Ovary (tissue), 9 donors: ENCODE measurements around the gene ZSCAN21. TPM values are rescaled to one million over a fixed set of nuclear protein-coding genes. Genes with fewer than 3 reads are reported as not detected.
"Not testable (repeated sequence)": the region's sequence is repeated elsewhere in the genome, so short reads cannot be mapped to it uniquely, and the experiment has no call there.

Source experiments
- DNase-seq, 5 donors: peaks; one replicate each; pipeline ENCODE4 v3.0.0-alpha.2; 2019 to 2020
- H3K27ac ChIP-seq, 2 donors: fragments of 200-600 bp; one replicate each; pipeline versions ENCODE4 v1.5.1 to v1.8.0; 2019 to 2022
- H3K27me3 ChIP-seq: fragments of 200-600 bp; one replicate; pipeline ENCODE4 v1.8.0; 2022
- H3K36me3 ChIP-seq: fragments of 200-600 bp; sonication (generic); one replicate; pipeline ENCODE4 v1.5.1; 2019
- H3K4me1 ChIP-seq: one replicate; pipeline ENCODE4 v1.8.1; 2013; ENCODE audit warnings: mild to moderate bottlenecking, moderate library complexity; ENCODE audit not compliant: insufficient read depth
- H3K4me3 ChIP-seq: fragments of 200-600 bp; sonication (generic); one replicate; pipeline ENCODE4 v1.5.1; 2017
- H3K9me3 ChIP-seq, 2 donors: fragments of 200-600 bp in 1 of 2; sonication (generic) in 1 of 2; one replicate each; pipeline versions ENCODE4 v1.5.1 to v1.8.1; 2013 to 2019; ENCODE audit warnings: mild to moderate bottlenecking in 1 of 2, moderate library complexity in 1 of 2
- EP300 ChIP-seq: sonication (generic); formaldehyde crosslinking; IDR thresholded peaks from one replicate; pipeline ENCODE4 v1.6.1; 2017; ENCODE audit warnings: antibody characterized with exemption
- POLR2A ChIP-seq: fragments of 450-650 bp; IDR thresholded peaks from one replicate; pipeline ENCODE4 v1.6.1; 2017; ENCODE audit warnings: antibody characterized with exemption, mild to moderate bottlenecking, moderate library complexity
- WGBS, 3 donors: extraction: QIAGEN DNeasy Blood & Tissue Kit in 1 of 3; methylation state at CpG; one replicate each; pipeline versions ENCODE4 v1.1.5 to v1.1.7; 2013 to 2017; 5-methylcytosine and 5-hydroxymethylcytosine counted together
- intact Hi-C, 4 donors: fragments of 100-400 bp; cut with DNase I; formaldehyde crosslinking; loops; one replicate each; pipeline versions ENCODE4 v1.11.0 to v1.15.1; 2022 to 2023
- polyA plus RNA-seq, 2 donors: library from polyadenylated mRNA; stranded (reverse); fragments of 200-250 nt in 1 of 2; fragments of 350-450 nt in 1 of 2; fragmentation: Illumina TruSeq in 1 of 2; extraction: RNeasy Lipid Tissue Mini Kit (QIAGEN cat#74804) in 1 of 2; gene quantifications; one replicate each; pipeline ENCODE4 v1.2.3, GENCODE V29; 2013 to 2014
- total RNA-seq, 7 donors: library from RNA; depleted of rRNA in 2 of 7; stranded (reverse); fragments of >200 nt in 2 of 7; fragmentation: NEBNext Ultra II Directional in 3 of 7; extraction: Animal tissue kit (Norgen Biotek cat#: 25700) in 3 of 7; gene quantifications; one replicate each; pipeline versions ENCODE4 v1.1.0 to v1.2.4, GENCODE V29; 2016 to 2023
- TF ChIP-seq, protein P1 (sequence below), 3 donors: fragments of 450-650 bp in 2 of 3; fragments of 200-600 bp in 1 of 3; IDR thresholded peaks; one replicate each; pipeline versions ENCODE4 v1.5.1 to v1.8.0; 2016 to 2022; ENCODE audit warnings: antibody characterized with exemption in 3 of 3, mild to moderate bottlenecking in 1 of 3
- donor health status: DM: no; HTN: no; CAD: no; lungs with moderate emphysema.
- donor health status: DM: no; HTN: no; CAD: no.
- donor health status: Bipolar disorder and iron deficiency.
- donor health status: DM: yes; HTN: yes; CAD: no.
- donor health status: DM: no; HTN: no; CAD: no.
- donor health status: DM: yes; HTN: yes; CAD: no.

Gene ZSCAN21
- total and polyA plus RNA-seq, 9 donors, result 9.2 to 16.2 (median 12.3) TPM

DNA sequence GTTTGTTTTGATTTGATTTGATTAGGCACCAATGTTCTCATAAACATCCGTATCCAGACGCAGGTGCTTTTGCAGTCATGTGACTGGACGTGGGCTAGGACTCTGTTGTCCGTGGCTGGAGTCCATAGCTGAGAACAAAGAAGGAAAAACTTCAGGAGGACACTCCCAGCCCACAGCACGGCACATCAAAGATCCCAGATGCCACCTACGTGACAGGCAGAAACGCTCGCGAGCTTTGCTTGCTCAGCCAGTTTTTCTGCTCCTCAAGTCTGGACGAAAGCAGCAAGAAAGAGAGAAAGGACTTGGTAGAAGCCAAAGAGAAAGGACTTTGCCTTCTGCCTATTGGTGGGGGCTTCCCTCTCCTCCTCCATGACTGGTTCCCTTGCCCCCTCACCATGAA, 41.0 kb upstream of the ZSCAN21 start:
- no peaks in the 10 kb centered on the region for H3K9me3 ChIP-seq
- intact Hi-C loops, result no loop called here
- H3K4me3 ChIP-seq, result no peak overlapping the region
- DNase-seq, result no peak
- no peaks in the 10 kb centered on the region for H3K36me3 ChIP-seq
- TF ChIP-seq, protein P1, sequence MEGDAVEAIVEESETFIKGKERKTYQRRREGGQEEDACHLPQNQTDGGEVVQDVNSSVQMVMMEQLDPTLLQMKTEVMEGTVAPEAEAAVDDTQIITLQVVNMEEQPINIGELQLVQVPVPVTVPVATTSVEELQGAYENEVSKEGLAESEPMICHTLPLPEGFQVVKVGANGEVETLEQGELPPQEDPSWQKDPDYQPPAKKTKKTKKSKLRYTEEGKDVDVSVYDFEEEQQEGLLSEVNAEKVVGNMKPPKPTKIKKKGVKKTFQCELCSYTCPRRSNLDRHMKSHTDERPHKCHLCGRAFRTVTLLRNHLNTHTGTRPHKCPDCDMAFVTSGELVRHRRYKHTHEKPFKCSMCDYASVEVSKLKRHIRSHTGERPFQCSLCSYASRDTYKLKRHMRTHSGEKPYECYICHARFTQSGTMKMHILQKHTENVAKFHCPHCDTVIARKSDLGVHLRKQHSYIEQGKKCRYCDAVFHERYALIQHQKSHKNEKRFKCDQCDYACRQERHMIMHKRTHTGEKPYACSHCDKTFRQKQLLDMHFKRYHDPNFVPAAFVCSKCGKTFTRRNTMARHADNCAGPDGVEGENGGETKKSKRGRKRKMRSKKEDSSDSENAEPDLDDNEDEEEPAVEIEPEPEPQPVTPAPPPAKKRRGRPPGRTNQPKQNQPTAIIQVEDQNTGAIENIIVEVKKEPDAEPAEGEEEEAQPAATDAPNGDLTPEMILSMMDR (IDR thresholded peaks at IDR 0.05), result no peak
- TF ChIP-seq EP300 (no peak), POLR2A (no peak)
- no peaks in the 10 kb centered on the region for H3K27me3 ChIP-seq
- H3K4me1 ChIP-seq, result no peaks in the 10 kb centered on the region
- H3K27ac ChIP-seq, result no peak overlapping the region
- 56 to 72% (median 62%) methylated on average over 10 of the region's 10 CpGs for WGBS, 3 donors

DNA sequence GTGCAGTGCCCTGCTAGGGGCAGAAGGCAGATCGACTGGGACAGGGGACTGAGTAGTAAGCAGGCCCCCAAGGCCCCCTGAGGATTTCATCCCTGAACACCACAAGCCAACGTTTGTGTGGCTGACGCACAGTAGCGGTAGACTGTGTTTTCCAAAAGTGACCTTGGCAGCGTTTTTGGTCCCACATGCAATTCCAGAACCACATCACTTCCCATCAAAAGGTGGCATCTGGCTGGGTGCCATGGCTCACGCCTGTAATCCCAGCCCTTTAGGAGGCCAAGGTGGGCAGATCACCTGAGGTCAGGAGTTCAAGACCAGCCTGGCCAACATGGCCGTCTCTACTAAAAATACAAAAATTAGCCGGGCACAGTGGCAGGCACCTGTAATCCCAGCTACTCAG, 39.6 kb upstream of the ZSCAN21 start:
- H3K4me3 ChIP-seq, H3K36me3 ChIP-seq, DNase-seq, H3K9me3 ChIP-seq, H3K27ac ChIP-seq, H3K4me1 ChIP-seq, intact Hi-C loops, H3K27me3 ChIP-seq: not testable (repeated sequence)
- 70 to 77% (median 75%) methylated on average over 8 of the region's 8 CpGs for WGBS, 3 donors

DNA sequence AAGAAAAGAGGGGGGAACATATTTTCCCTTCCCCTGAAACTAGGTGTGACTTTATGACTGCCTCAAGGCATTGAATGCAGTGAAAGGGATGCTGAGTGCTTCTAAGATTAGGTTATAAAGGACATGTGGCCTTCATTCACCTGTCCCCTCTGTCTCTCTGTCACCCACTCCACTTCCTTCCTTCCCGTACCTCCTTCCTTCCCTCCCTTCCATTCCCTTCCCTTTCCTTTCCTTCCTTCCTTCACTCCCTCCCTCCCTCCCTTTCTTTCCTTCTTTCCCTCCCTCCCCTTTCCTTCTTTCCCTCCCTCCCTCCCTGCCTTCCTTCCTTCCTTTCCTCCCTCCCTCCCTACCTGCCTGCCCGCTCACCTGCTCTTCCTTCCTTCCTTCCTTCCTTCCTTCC, 38.7 kb upstream of the ZSCAN21 start:
- no peak overlapping the region for H3K27ac ChIP-seq
- TF ChIP-seq, protein P1 (IDR thresholded peaks at IDR 0.05), result no peak
- no peak for TF ChIP-seq EP300
- no peak for TF ChIP-seq POLR2A
- intact Hi-C loops, result no loop called here
- no peak overlapping the region for H3K4me3 ChIP-seq
- H3K27me3 ChIP-seq, result no peaks in the 10 kb centered on the region
- no peaks in the 10 kb centered on the region for H3K4me1 ChIP-seq
- no peaks in the 10 kb centered on the region for H3K9me3 ChIP-seq
- DNase-seq, result no peak
- no peaks in the 10 kb centered on the region for H3K36me3 ChIP-seq
- 60 to 76% (median 63%) methylated on average over 2 of the region's 2 CpGs for WGBS, 3 donors

DNA sequence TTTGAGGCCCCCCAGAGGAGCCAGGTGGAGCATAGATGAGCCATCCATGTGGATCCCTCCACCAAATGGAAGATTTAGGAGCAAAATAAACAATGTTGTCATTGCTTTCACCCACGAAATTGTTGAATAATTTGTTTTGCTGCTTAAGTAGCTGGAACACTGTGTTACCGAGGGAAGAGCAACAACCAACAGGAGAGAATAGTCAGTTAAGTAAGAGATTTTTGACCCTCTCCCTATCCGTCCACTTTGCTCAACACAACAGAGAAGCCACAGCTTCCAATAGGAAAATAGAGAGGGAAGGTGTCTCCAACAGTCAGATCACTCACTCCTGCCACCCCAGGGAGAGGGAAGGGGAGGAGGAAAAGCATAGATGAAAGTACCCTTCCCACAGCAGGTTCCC, 38.1 kb upstream of the ZSCAN21 start:
- Histone ChIP-seq H3K4me1 (peaks cover under 1% of the 10 kb centered on the region), H3K36me3 (no peaks in the 10 kb centered on the region), H3K4me3 (no peak overlapping the region), H3K9me3 (no peaks in the 10 kb centered on the region), H3K27me3 (no peaks in the 10 kb centered on the region), H3K27ac (no peak overlapping the region)
- intact Hi-C loops, result no loop called here
- WGBS, 3 donors, result 31 to 38% (median 34%) methylated on average over 3 of the region's 3 CpGs
- TF ChIP-seq, protein P1 (IDR thresholded peaks at IDR 0.05), result no peak
- TF ChIP-seq EP300, result no peak
- TF ChIP-seq POLR2A, result no peak
- DNase-seq, result no peak

DNA sequence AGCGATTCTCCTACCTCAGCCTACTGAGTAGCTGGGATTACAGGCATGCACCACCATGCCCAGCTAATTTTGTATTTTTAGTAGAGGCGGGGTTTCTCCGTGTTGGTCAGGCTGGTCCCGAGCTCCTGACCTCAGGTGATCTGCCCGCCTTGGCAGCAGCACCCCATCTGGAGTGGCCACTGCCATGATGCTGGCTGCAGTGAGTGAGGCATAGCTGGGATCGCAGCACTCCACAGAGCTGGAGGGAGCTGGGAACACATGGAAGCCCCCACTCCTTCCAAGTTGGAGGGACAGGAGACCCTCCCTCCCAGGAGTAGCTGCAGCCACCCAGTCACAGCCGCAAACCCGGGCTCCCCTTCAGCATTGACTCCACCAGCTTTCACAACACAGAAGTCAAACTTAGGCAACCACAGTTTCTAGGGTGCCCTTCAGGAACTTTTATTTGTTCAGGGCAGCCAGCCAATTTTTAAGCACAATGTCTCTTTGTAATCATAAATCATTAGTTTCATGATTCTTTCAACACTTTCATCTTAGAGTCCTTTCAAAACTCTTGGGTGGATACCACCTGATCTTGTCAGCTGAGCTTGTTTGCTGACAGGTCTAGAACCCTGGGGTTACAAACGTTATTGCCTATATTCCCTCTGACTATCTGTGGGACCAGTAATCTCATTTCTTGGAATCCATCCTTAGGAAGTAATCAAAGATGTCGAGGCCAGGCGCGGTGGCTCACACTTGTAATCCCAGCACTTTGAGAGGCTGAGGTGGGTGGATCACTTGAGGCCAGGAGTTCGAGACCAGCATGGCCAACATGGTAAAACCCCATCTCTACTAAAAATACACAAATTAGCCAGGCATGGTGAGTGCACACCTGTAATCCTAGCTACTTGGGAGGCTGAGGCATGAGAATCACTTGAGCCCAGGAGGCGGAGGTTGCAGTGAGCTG, 36.9 kb upstream of the ZSCAN21 start:
- peak in 1 of 5 donors; percentile 13 for DNase-seq
- H3K4me1 ChIP-seq, H3K27me3 ChIP-seq, H3K27ac ChIP-seq, H3K36me3 ChIP-seq, intact Hi-C loops, H3K4me3 ChIP-seq, H3K9me3 ChIP-seq: not testable (repeated sequence)
- 80 to 88% (median 81%) methylated on average over 14 of the region's 14 CpGs for WGBS, 3 donors
